Subcutaneous adipose tissue (tissue), 4 donors: Measurements from ENCODE around the gene ZCCHC2. TPM values are rescaled to one million over a fixed set of nuclear protein-coding genes. Genes with fewer than 3 reads are reported as not detected.

Source experiments
- CTCF ChIP-seq: fragments of 450-650 bp; IDR thresholded peaks from one replicate; pipeline ENCODE4 v1.5.1; 2016; ENCODE audit warnings: low read depth, mild to moderate bottlenecking, control low read depth, antibody characterized with exemption, moderate library complexity
- total RNA-seq, 4 donors: library from RNA; depleted of rRNA; stranded (reverse); fragments of >200 nt; gene quantifications; one replicate each; pipeline ENCODE4 v1.1.0, GENCODE V29; 2016

Gene ZCCHC2
- total RNA-seq, 4 donors from 2014 or later = 33.5 to 48.1 (median 37.1) TPM

- no peak for TF ChIP-seq CTCF
Measured at GRCh38 chr18:62538881-62539280, 16.1 kb downstream of the ZCCHC2 start.

- no peak for TF ChIP-seq CTCF
Measured at GRCh38 chr18:62539284-62540165, 16.7 kb downstream of the ZCCHC2 start.

- TF ChIP-seq CTCF = no peak
Measured at GRCh38 chr18:62543021-62543420, 20.2 kb downstream of the ZCCHC2 start.

GRCh38 chr18:62545098-62545497 is 22.3 kb downstream of the ZCCHC2 start:
- TF ChIP-seq CTCF = no peak

GRCh38 chr18:62549755-62550154 is 26.9 kb downstream of the ZCCHC2 start:
- TF ChIP-seq CTCF = no peak

GRCh38 chr18:62550746-62551145 is 27.9 kb downstream of the ZCCHC2 start:
- TF ChIP-seq CTCF = no peak

- no peak for TF ChIP-seq CTCF
Measured at GRCh38 chr18:62551972-62552513, 29.2 kb downstream of the ZCCHC2 start.
